GM12873 (cell line): ENCODE data around the gene MAPRE2.

ENCODE experiments used
- TF ChIP-seq, protein P1 (sequence below): IDR thresholded peaks from 2 replicates; pipeline ENCODE4 v1.5.1; 2012; ENCODE audit warnings: low read depth, mild to moderate bottlenecking, moderate library complexity, low read length, control low read depth; ENCODE audit not compliant: insufficient read depth; ENCODE audit errors: missing control alignments

Gene MAPRE2

DNA sequence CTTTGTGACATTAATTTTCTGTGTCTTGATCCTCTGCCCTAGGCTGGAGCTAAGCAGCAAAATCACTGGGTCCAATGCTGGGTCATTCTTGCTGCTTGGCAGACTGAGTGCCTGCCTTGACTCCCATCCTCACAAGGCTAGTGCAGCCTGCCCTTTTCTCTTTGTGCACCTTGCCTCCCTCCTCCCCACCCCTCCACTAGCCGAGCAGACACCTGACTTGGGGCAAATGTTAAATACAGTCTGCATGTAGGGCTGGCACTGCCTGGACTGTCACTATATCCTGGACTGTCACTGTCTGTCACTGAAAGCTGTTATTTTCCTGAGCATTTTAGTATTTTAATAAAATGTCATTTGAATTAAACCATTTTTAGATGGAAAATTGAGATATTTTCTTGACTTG is 33.4 kb downstream of the MAPRE2 start:
- TF ChIP-seq, protein P1, sequence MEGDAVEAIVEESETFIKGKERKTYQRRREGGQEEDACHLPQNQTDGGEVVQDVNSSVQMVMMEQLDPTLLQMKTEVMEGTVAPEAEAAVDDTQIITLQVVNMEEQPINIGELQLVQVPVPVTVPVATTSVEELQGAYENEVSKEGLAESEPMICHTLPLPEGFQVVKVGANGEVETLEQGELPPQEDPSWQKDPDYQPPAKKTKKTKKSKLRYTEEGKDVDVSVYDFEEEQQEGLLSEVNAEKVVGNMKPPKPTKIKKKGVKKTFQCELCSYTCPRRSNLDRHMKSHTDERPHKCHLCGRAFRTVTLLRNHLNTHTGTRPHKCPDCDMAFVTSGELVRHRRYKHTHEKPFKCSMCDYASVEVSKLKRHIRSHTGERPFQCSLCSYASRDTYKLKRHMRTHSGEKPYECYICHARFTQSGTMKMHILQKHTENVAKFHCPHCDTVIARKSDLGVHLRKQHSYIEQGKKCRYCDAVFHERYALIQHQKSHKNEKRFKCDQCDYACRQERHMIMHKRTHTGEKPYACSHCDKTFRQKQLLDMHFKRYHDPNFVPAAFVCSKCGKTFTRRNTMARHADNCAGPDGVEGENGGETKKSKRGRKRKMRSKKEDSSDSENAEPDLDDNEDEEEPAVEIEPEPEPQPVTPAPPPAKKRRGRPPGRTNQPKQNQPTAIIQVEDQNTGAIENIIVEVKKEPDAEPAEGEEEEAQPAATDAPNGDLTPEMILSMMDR: no peak

- TF ChIP-seq, protein P1: no peak
Observed at GRCh38 chr18:35075132-35075531, 33.9 kb downstream of the MAPRE2 start.

DNA sequence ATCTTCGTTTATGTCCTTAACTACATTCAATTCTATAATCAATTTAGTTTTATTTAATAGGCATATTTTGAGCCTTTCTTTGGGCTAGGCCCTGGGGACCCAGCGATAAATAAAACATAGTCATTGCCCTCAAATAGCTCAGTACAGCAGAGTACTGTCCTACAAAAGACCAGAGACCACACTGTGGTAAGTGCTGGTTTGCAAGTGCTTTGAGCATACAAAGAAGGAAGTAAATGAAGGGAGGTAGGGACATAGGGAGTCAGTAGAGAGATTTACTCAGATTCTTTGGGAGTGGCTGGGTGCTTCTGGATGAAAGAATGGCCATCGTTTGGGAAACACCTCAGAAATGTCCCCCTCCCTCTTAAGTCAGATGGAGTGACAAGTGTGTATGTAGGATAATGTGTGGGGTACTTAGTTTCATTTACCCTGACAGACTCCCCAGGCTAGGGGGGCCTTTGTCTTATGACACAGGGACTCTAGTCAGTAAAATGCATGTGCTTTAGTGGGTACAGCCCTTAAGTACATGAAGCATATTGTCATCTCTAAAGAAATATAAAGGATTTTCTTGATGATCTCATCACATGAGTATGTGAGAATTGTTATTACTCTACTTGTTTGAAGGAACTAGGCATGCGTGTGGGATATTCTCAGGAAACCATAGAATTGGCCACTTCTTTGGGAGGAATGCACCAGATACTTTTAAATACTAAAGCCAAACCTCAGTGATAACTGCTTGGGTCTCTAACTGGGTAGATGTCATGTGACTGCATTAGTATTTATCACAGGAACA is 35.1 kb downstream of the MAPRE2 start:
- TF ChIP-seq, protein P1: no peak

DNA sequence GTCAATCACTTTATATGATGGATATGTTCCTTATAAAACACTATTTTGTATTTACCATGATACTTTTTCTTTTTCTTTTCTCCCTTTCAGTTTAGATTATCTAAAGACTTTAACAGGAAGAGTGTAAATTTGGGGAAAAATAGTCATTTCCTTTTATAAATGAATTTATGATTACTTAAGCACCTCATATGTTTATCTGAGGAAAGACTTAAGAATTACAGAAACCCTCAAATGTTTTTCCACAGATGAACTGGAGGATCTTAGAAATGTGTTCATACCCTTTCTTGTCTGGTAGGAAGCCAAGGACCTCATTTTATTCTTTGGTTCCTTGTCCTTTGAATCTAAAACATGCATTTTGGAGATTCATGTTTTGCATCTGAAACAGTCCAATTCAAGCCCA is 36.7 kb downstream of the MAPRE2 start:
- TF ChIP-seq, protein P1: no peak

- TF ChIP-seq, protein P1: no peak
Observed at GRCh38 chr18:35080058-35080457, 38.8 kb downstream of the MAPRE2 start.

DNA sequence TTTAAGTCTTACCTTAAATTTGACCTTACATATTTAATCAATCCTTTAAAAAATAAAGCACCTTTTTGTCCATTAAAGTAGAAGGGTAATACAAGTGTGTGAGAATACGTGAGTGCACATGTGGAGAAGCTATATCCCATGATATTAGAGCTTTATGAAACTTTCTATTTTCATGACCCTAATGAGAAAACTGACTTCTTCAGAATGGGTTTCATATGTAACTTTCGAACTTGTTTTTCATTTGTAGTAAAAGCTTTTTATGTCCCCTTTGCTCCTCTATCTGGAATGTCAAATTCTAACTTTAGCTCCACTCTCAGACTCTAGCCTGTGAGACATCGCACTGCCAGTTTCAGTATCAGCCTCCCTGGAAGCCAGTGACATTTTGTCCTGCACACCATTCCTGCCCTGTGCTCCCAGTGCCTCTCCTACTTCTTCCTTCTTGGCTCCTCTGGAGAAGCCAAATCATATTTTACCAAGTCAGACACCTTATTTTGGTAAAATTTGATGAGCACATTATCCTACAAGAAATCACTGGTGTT is 42.0 kb downstream of the MAPRE2 start:
- TF ChIP-seq, protein P1: no peak

- TF ChIP-seq, protein P1: no peak
Observed at GRCh38 chr18:35084494-35085449, 43.6 kb downstream of the MAPRE2 start.
